Retinal pigment epithelial cell (primary cell): ENCODE data around the gene PCNT.

Experiments used
- DNase-seq: peaks from one replicate; pipeline ENCODE4 v3.0.0-alpha.2; 2010; ENCODE audit warnings: low read depth
- H3K4me3 ChIP-seq: 2 replicates; pipeline ENCODE4 v1.5.1; 2011; ENCODE audit warnings: mild to moderate bottlenecking, low read length, control low read depth, moderate library complexity
- CTCF ChIP-seq: conservative IDR thresholded peaks from 2 replicates; pipeline ENCODE4 v1.5.1; 2011; ENCODE audit warnings: low read depth, low read length, control low read depth, inconsistent platforms

PCNT gene

DNA sequence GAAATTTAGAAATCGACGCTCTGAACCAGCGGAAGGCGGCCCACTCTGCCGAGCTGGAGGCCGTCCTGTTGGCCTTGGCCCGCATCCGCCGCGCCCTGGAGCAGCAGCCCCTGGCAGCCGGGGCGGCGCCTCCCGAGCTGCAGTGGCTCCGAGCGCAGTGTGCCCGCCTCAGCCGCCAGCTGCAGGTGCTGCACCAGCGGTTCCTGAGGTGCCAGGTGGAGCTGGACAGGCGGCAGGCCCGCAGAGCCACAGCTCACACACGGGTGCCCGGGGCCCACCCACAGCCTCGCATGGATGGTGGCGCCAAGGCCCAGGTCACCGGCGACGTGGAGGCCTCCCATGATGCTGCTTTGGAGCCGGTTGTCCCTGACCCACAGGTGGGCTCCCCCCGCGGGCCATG, 87.7 kb downstream of the PCNT start:
- no peak for DNase-seq
- TF ChIP-seq CTCF, result no peak
- H3K4me3 ChIP-seq, result no peak overlapping the region

- H3K4me3 ChIP-seq, result no peak overlapping the region
- no peak for DNase-seq
- no peak for TF ChIP-seq CTCF
Observed at GRCh38 chr21:46412521-46413364, 88.8 kb downstream of the PCNT start.

GRCh38 chr21:46413365-46413696, 89.4 kb downstream of the PCNT start:
- no peak for DNase-seq
- no peak for TF ChIP-seq CTCF
- H3K4me3 ChIP-seq, result no peak overlapping the region

DNA sequence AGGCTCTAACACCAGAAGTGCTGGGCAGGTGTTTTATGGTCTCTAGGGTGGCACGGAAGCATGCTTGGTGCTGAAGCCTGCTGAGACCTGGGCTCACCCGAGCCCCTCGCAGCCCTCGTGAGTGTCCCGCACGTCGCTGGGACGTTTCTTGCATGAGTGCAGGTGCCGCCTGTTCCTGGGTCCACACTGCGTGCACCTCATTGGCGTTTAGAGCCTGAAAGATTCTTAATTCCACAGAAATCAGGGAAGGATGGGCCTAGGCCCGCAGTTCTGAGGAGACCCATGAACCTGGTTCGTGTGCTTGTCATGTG, 91.0 kb downstream of the PCNT start:
- no peak for DNase-seq
- no peak overlapping the region for H3K4me3 ChIP-seq
- TF ChIP-seq CTCF, result no peak

- no peak for DNase-seq
- no peak for TF ChIP-seq CTCF
- H3K4me3 ChIP-seq, result no peak overlapping the region
Observed at GRCh38 chr21:46416551-46416950, 92.6 kb downstream of the PCNT start.

DNA sequence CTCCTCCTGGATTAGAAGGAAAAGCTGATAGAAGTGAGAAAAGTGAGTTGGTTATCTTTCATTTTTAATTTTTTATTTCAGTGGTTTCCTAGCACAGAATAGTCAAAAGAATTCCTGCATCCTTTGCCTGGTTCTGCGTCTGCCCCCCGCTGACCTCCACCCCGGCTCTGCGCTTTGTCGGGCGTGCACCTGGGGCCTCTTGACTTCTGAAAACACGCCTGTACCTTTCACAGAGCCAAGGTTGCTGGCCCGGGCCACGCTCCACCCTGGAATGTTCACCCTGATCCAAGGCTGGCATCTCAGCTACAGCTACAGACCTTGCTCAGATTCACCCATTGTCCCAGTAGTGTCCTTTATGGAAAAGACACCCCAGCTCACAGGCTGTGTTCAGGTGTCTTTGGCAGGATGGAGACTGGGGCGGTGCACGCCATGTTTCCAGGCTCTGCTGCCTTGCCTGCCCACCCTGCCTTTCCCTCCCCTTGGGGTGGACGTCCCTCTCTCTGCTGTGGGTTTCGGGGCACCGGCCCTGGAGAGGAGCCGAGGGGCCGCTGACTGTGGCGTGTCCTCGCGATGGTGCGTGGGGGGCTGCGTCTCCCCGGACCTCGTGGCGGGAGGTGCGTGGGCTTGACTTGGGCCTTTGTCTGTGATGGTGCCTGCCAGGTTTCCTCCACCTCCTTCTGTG, 94.5 kb downstream of the PCNT start:
- no peak for TF ChIP-seq CTCF
- no peak for DNase-seq
- H3K4me3 ChIP-seq, result no peak overlapping the region
